Gastrocnemius medialis (tissue), 4 donors: ENCODE data around the gene TAC4.

Source experiments
- CTCF ChIP-seq, 5 experiments: fragments of 450-650 bp in 3 of 5; fragments of 200-600 bp in 2 of 5; sonication (generic) in 2 of 5; IDR thresholded peaks in 4 of 5; conservative IDR thresholded peaks in 1 of 5; 1 replicate in 4 of 5; 2 replicates in 1 of 5; pipeline ENCODE4 v1.5.1; 2016 to 2019; ENCODE audit warnings: antibody characterized with exemption in 5 of 5, mild to moderate bottlenecking in 3 of 5, moderate library complexity in 3 of 5
- POLR2A ChIP-seq, 2 donors: fragments of 450-650 bp; IDR thresholded peaks; one replicate each; pipeline ENCODE4 v1.6.1; 2017; ENCODE audit warnings: antibody characterized with exemption in 2 of 2, mild to moderate bottlenecking in 2 of 2, moderate library complexity in 2 of 2

DNA sequence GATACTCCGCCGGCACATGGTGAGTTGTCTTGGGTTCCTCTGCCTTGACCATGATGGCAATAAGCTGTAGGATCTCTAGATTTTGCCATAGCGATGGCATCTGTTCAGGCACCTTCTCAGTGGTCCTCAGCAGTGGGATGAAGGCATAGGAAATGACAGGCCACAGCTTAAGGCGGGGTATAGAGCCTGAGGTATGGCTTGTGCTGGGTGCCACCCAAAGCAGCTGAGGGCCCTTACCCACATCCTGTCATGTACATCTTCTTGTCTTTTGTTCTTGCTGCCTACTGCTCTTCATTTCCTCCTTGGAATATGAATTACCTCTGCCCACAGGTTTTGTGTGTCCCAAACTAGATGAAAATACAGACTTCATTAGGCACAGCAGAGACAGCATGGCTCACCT is 29.9 kb downstream of the TAC4 start:
- TF ChIP-seq CTCF (IDR thresholded peaks at IDR 0.05 in 4 of 5, conservative IDR thresholded peaks at IDR 0.05 in 1 of 5) (no peak), POLR2A (IDR thresholded peaks at IDR 0.05) (no peak)
